Right hindlimb (tissue), 1 donor: ENCODE measurements around the gene STARD13.
"Not testable (repeated sequence)": the region's sequence is repeated elsewhere in the genome, so short reads cannot be mapped to it uniquely, and the experiment has no call there.

Experiments used
- DNase-seq: peaks from one replicate; pipeline ENCODE4 v3.0.0-alpha.2; 2018

The STARD13 gene

DNA sequence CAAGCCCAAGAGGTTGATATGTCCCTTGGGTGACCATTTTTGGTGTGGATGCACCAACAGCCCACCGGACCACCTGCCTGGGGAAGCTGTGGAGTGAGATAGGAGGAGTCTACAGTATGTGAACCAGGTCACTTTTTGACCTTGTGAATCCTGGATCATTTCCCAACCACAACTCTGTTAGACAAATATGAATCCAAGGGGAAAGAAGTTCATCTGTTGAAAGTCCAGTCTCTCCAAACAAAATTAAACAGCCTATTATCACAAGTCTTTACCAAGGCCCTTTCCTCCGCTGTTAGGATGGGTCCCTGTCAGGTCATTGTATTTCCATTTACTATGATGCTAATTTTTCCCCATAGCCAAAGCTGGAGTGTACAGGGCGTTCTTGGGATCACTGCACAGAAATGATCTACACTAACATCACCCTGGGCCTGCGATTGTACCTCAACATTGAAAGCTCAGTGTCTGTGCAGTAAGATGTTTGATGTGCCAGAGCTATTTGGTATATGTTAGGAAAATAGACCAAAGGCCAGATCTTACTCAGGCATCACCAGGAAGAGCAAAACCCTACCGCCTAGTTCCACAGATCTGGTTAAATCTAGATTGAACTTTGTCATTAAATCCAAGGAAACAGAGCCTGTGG is 117.1 kb downstream of the STARD13 start:
- peak; percentile 65 for DNase-seq

DNA sequence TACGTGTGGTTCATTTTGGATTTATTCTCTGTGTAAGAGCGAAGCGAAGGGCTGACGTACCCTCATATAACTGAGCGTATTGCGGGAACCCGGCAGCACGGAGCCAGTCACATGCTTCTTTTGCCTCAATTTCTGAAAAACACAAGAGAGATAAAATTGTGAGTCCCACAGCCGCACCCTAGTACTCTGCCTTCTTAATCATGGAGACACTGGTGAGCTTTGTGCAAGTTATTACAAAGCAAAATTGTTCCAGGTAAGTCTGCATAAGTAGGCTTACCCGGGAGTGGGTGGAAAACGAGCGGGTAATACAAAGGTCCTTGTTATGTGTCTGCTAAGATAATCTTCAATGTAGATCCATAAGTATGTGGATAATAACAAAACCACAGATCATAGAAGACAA is 118.1 kb downstream of the STARD13 start:
- no peak for DNase-seq

DNA sequence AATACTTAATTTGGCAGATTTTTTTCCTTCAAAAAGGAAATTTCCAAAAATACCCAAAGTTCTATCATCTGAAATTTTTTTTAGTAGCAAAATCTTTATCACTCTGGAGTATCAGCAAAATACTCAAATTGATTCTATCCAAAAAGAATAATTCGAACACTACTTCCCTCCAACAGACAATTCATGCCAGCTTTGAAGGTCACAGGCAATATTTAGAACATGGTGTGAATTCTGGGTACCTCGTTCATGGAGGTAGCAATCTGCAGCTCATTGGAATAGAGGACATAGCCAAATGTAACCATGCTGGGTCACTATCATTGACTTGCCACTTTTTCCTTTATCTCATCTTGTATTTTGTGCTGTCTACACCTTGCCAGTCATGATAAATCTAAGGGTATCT is 119.8 kb downstream of the STARD13 start:
- no peak for DNase-seq

DNA sequence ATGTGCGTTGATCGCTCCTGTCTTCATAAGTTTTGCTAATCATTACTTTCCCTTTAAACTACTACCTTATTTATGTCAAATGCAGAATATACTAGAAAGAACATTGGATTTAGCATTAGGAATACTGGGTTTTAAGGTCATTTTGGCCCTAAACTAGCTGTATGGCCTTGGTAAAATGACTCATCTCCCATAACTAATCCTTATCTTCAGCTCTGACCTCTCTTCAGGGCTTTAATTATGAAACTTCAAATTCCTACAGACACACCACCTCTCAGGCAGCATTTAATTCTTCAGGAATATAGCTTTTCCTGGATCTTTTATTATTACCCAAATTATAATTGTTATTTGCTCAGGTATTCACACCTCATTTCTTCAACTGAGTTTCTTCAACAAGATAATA is 121.2 kb downstream of the STARD13 start:
- no peak for DNase-seq

DNA sequence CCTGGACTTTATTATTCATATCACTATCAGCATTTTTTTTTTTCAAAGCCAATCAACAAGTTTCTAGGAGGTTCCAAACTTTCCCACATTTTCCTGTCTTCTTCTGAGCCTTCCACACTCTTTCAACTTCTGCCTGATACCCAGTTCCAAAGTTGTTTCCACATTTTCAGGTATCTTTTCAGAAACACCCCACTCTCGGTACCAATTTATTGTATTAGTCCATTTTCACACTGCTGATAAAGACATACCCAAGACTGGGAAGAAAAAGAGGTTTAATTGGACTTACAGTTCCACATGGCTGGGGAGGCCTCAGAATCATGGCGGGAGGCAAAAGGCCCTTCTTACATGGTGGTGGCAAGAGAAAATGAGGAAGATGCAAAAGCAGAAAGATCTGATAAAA is 122.8 kb downstream of the STARD13 start:
- DNase-seq: not testable (repeated sequence)

DNA sequence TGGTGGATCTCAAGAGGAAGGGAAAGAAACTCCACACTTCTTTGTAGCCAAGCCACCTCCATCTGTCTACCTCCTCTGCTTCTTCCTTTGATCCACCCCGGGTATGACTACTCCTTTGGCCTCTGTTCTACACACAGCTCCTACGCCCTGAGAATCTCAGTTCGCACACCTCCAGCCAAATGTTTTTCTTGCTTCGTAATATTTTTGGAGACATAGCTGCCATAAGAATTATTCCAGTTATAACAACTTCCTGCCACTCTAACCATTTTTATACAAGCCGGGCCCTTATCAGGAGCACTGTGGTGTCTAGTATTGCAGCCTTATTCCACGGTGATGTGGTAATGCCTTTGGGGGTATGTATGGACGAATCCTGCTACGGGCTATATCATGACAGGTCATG is 126.7 kb downstream of the STARD13 start:
- DNase-seq: no peak

DNA sequence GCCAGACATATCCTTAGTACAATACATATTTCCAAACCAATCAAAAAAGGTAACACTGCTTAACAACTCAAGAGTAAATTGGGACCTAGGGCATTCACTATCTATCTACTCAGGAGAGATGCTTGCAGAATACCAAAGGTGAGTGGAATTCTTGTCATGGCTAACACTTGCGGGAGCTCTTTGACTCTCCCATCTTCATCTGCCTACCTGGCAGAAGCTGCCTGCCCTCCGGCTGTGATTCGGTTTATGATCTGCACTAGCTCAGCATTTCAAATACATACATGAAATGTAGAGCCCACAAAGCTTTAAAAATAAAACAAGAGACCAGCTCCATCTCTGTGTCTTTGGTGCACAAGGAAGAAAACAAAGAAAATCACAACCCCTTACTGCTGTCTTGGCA is 127.3 kb downstream of the STARD13 start:
- DNase-seq: no peak

DNA sequence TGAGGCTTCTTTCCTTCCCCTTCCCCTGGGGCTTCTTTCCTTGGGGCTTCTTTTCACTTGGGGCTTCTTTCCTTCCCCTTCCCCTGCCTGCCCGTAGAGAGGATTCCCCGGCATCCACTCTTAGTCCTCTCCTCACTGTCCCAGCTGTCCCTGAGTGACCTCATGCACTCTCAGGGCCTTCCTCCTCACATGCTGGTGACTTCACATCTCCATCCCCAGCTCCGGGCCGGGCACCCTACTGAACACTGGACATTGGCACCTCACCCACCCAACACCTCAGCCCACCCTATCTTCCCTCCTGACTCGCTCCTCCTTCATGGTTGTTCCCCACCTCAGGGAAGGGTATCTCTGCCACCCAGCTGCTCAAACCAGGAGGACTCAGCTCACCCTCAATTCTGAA is 130.6 kb downstream of the STARD13 start:
- DNase-seq: no peak

DNA sequence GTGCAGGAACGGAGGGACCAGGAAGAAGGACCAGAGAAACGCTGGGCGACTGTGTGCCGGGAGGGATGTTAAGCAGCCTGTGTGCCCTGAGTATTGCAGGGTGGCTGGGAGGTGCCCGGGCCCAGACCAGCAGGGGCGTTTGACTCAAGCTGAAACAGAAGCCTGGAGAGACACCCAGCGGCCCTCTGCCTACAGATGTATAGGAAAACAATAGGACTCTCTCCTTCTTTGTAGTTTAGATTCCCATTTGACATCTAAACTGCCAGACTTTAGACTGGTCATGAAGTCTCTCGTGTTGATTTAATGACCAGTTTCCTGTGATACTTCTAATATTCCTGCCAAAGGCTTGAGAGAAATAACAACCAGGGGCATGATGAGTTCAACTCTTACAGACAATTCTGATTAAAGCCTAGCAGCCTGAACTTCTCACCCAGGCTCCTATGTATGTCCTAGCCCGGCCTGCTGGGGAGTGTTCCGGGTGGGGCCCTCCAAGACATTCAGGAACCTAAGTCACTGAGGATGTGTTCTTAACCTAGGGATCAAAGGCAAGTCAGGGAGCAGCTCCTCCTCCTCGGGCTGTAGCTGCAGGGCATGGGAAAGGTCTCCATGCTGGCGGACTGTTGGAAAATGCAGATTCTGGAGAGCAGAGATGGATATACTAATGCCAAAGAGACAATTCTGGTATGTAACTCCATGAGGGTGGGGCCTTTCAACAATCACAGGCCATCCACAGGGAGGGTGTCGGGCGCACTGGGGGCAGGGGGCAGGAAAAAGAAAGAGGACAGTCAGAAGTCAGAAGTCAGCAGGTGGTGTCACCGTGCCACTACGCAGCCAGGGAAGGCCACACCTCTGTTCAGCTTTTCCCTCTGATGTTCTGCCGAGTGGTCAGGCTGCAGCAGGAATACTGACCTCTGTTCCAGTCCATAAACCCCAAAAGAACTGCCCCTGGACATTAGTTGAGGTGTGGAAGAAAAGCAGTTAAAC is 131.8 kb downstream of the STARD13 start:
- DNase-seq: peak; percentile 43

DNA sequence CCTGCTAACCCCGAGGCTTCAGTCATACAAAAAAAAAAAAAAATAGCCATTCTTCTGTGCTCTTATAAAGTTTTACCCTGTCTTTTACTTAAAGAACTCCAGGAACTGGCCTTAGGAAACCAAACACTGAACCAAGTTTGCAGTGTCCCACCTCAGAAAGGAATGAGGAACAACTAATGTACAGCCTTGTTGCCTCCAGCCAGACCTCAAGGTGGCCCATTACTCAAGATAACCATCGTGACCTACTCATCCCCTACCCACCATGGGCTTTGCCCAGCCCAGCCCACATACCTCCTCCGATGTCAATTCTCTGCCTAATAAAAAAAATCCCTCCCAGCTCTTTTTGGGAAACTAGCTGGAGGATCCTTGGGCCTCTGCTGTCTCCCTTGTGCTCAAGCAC is 133.2 kb downstream of the STARD13 start:
- no peak for DNase-seq

DNA sequence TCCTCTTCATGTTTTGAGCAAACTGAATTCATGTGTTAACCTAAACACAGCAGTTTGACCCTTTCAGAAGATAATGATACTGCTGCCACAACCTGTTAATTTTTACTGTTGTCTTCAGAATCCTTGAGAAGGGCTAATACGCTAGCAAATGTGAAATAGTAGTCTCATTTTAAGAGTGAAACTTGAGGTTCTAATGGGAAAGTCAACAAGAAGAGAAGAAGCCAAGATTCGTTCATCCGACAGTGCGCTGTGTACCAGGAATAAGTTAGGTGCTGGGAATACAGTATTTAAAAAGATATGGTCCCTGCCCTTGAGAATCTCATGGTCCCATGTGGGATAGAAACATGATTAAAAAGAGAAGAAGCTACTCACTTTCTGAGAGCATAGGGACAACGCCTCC is 134.9 kb downstream of the STARD13 start:
- no peak for DNase-seq

DNA sequence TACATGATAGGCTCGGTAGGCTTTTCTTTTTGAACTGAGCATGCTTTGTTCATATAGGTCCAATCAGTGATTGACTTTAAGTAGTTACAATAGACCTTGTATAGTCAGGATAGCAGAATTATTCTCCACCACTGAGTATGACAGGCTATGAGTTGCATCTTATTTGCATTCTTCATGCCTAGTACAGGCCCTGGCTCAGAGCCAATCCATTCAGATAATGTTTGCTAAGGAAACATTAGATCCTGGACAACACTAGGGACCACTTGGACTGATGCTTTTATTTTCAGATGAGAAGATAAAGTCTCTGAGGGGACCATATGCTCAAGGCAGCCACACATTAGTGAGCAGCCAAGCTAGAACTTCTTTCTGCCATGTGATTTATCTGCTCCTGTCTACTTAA is 135.4 kb downstream of the STARD13 start:
- no peak for DNase-seq

DNA sequence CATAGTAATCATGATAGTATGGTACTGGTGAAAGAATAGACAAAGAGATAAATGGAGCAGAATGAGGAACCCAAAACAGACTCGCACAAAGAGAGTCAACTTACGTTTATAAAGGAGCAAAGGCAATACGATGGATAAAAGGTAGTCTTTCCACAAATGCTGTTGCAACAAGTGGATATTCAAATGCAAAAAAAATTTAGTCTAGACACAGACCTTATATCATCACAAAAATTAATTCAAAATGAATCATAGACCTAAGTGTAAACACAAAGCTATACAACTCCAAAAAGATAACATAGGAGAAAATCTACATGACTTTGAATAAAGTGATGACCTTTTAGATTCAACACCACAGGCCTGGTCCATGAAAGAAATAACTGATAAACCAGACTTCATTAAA is 137.7 kb downstream of the STARD13 start:
- no peak for DNase-seq

DNA sequence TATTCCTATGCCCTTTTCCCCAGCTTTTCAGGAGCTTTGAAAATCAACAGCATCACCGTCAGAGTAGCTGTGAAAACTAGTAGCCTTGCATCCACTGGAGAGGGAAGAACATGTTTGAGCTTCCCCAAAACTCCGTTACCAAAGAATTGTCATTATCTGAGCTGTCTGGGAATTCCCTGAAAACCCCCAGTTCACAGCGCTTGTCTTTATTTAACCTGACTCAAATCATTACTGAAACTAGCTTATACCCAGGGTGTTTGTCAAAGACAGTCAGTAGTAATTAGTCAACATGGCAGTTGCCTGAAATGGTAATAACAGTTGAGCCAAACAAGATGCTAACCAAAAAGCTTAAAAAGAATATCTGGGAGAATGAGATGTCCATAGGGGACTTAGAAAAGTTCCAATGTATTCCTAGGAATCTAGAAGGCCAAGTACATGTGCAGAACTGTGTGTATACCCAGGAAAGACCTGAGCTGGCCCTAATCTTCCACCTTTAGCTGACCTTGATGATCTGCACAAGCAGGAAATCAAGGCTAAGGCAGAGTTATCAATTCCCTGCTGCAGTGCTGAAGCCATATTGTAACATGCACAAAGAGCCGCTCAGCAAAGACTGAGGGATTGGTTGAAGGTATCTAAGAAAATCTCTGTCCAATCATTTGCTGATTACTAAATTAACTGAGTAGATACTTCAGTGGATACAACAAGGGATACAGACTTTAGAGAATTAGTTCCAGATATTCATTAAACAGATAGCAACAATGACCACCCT is 138.5 kb downstream of the STARD13 start:
- DNase-seq: no peak

DNA sequence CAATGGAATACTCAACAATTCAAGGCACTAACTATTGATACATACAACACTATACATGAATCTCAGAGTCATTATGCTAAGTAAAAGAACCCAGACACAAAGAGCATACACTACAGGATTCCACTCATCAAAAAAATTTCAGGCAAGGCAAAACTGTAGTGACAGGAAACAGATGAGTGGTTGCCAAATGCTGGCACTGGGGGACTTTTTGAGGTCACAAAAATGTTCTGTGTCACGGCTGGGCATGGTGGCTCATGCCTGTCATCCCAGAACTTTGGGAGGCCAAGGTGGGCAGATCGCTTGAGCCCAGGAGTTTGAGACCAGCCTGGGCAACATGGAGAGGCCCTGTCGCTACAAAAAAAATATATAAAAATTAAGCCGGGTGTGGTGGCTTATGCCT is 139.9 kb downstream of the STARD13 start:
- DNase-seq: no peak

DNA sequence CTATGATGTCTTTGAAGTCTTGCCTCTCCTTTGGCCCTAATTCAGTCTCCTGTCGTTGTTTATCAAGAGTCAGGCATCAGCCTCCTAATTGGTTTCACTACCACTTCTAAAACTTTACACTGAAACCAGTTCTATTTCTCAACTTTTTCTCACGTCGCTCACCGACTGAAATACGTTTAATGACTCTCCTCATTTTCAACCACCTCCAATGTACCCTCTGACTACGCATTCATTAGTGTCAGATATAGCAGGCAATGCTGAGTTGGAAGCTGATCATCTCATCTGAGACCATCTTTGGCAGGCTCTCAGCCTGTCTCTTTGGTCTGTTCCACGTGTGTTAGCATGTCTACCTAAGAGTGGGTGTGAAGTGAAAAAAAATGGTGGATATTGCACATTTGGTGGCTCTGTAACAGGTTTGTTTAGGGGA is 141.2 kb downstream of the STARD13 start:
- no peak for DNase-seq

DNA sequence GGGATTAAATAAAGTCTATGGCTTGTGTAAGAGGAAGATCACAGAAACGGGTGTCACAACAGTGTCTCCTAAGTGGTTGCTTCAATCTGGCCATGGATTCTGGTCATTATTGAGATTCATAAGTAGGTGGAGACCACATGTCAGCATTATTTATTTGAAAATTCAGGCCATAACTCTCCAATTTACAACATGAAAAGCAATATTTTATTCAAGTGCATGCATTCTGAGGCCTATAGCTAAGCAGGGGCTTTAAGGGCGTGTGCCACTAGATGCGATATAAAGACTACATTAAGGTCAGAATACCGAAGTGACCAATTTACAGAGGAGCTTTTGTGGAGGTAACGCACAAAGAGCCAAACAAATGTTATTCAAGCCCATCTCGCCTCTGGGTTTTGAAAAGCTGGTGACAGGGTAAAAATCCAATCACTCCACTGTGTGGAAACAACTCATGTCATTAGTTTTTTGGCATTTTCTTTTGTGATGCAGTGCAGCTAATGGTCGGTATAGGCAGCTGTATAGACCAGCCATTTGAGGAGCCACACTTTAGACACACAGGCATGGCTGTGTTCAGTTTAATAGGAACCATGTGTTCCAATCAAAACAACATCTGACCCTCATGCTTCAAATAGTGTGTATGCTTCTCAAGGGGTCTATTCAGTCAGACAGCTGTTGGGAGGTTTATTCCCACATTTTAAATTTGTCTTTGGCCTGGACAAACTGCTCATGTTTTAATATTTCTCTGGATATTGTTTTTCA is 145.6 kb downstream of the STARD13 start:
- DNase-seq: no peak

DNA sequence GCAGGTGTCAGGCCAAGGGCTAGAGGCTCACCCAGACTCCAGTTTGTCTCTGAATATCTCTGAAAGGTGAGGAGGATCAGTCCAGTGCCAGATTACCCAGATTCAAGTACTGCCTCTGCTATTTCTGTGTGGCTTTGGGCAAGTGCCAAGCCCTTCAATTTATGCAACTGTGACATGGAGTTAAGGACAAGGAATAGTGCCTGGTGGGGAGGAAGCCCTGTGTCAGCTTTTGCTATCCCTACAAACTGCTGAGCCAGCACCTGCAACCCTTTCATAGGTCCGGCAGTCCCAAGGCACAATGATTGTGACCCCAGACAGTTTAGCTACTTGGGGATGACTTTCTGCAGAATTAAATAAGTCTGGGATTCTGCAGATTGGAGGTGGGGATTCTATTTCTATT is 146.4 kb downstream of the STARD13 start:
- DNase-seq: peak; percentile 68

DNA sequence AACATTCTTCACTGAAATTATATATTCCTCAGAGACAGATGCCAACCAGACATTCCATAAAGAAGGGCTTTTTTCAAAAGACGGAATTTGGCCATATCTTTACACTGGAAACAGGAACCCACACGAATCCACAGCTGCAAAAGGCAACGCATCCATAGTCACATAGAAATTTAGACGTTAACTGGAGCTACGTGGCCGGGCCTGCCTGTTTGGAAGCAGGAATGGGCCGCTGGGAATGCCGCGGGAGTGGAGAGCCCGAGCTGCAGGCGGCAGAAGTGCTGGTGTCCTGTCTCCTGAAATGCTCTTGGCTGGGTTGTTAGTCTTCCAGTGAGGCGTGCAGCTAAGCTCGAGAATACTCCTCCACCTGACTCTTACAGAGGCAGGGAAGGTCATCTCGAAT is 147.1 kb downstream of the STARD13 start:
- peak; percentile 76 for DNase-seq

DNA sequence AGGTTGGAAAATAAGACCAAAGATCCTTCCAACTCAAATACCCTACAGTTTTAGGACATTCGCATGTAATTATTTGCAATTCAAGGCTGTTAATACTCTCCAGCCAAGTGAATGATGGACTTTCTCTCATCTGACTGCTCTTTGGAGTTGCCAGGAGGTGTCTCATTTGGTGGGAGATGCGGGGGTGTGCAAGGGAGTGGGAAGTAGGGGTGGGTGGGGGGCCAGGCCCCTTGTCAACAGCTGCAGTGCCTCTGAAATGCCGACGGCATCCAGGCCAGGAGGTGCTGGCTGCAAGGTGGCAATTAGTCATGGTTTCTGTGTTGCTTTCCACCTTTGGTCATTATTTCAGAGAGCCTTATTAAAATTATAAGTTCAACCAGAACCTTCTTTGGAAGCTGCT is 147.8 kb downstream of the STARD13 start:
- DNase-seq: no peak

DNA sequence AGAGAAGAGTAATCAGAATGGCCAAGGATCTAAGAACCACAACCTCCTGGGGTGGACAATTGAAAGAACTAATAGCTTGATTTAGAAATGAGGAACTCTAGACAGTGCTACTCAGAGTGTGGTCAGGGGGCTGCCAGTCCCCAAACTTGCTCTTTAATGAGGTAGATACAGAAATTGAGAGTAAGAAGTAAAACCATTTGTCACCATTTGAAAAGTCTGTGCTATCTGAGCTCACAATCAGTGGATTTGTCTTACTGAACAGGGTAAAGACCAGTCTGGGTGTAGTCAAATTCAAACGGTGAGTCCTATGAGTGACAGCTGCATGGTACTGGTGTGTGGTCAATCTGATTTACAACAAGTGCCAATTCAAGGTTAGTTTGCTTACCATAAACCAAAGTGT is 150.5 kb downstream of the STARD13 start:
- no peak for DNase-seq

DNA sequence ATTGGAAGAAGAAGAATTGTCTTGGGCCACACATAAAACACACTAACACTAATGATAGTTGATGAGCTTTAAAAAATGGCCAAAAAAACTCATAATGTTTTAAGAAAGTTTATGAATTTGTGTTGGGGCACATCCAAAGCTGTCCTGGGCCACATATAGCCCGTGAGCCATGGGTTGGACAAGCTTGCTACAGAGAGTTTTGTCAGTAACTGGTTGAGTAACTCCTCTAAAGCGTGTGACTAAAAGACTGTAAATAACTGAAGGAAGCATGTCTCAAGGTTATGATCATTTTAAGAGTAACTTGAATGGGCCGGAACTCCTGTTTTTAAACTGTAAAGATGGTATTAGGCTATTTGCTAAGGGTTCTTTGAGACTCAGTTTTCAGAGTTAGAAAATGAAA is 151.3 kb downstream of the STARD13 start:
- DNase-seq: no peak
